ENCODE data around the gene CDC73. TPM values are rescaled to one million over a fixed set of nuclear protein-coding genes. Genes with fewer than 3 reads are reported as not detected.
"Not testable (repeated sequence)": the region's sequence is repeated elsewhere in the genome, so short reads cannot be mapped to it uniquely, and the experiment has no call there.

Gene CDC73
- total RNA-seq, 1 experiment from 2014 or later = 62.5 TPM

DNA sequence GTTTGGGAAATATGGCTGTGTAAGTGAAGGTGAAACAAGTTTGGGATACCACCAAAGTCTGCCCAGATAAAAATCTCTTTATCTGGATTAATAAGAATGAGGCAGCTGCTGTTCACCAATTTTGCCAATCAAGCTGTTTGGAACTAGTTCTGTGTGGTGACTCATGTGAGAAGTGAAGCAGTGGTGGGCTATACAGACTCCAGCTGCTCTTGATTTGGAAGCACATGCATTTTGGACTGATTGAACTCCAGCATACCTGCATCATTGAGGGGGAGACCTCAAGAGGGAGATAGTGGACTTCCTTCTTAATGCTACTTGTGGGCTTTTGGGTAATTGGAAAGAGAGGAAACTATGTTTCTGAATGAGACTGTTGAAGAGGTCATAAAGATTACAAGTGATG lies 163.8 kb downstream of the CDC73 start:
- Mint-ChIP-seq H3K9me3 (no peaks in the 10 kb centered on the region; a peak in 1 of 5 replicates), H3K27me3 (ENCODE audit: low read depth) (no peaks in the 10 kb centered on the region), H3K4me3 (no peak overlapping the region), H3K36me3 (ENCODE audit: insufficient read depth in 1 of 3, low read depth in 3 of 3) (peaks cover 0 to 5% (median 0%) of the 10 kb centered on the region in 3 experiments; a peak in 2 of 7 replicates), H3K27ac (no peak overlapping the region), H3K4me1 (peaks cover 0 to 9% of the 10 kb centered on the region in 2 experiments; a peak in 2 of 4 replicates)
- no peak overlapping the region for H3K14ac ChIP-seq (ENCODE audit: insufficient read depth, low read length)
- H3K27ac ChIP-seq (ENCODE audit: insufficient read length, low read depth, low read length) = no peak overlapping the region
- no peak overlapping the region for H2AFZ ChIP-seq (ENCODE audit: low read length)
- no peak overlapping the region for H3K18ac ChIP-seq (ENCODE audit: insufficient read length, low read depth, low read length)
- no peak overlapping the region for H3K56ac ChIP-seq (ENCODE audit: insufficient read length, low read depth, low read length)
- H3K27me3 ChIP-seq (ENCODE audit: insufficient read depth, low read length) = no peaks in the 10 kb centered on the region
- no peak overlapping the region for H2BK20ac ChIP-seq (ENCODE audit: low read depth, low read length, poor library complexity, severe bottlenecking)
- no peak overlapping the region for H3T11ph ChIP-seq (ENCODE audit: low read length)
- H3K4me2 ChIP-seq (ENCODE audit: insufficient read depth, insufficient read length, low read length) = no peak overlapping the region
- no peak overlapping the region for H2BK15ac ChIP-seq (ENCODE audit: low read depth, low read length)
- no peaks in the 10 kb centered on the region for H4K20me1 ChIP-seq (ENCODE audit: control insufficient read depth, insufficient read depth, insufficient read length)
- H3K23me2 ChIP-seq (ENCODE audit: insufficient read length, low read depth, low read length, poor library complexity, severe bottlenecking) = no peaks in the 10 kb centered on the region
- no peak overlapping the region for H2AK5ac ChIP-seq (ENCODE audit: insufficient read length, low read length)
- H3K79me1 ChIP-seq (ENCODE audit: insufficient read depth, low read depth, low read length, poor library complexity, severe bottlenecking) = no peaks in the 10 kb centered on the region
- no peak overlapping the region for H4K5ac ChIP-seq (ENCODE audit: insufficient read length, low read depth, low read length)
- H3K4me1 ChIP-seq (ENCODE audit: insufficient read depth, low read length) = peaks cover 3% of the 10 kb centered on the region; the same call in 1 of the 2 replicates
- H2BK12ac ChIP-seq (ENCODE audit: insufficient read length, low read depth, low read length) = no peak overlapping the region
- H3K9me3 ChIP-seq (ENCODE audit: control insufficient read depth, low read depth, low read length) = no peaks in the 10 kb centered on the region
- DNase-seq = no peak
- H2BK120ac ChIP-seq (ENCODE audit: low read depth, low read length, poor library complexity, severe bottlenecking) = no peak overlapping the region
- no peak for TF ChIP-seq CTCF (conservative IDR thresholded peaks at IDR 0.05)
- H2BK5ac ChIP-seq (ENCODE audit: insufficient read length, low read length) = no peak overlapping the region
- no peak overlapping the region for H4K8ac ChIP-seq (replicated peaks; ENCODE audit: insufficient read length, low read depth, low read length)
- no peak overlapping the region for H3K23ac ChIP-seq (ENCODE audit: insufficient read length, low read depth, low read length)
- no peak overlapping the region for H3K9ac ChIP-seq (ENCODE audit: extremely low read depth, insufficient read length, low read length)
- no peak overlapping the region for H4K91ac ChIP-seq (ENCODE audit: insufficient read length, low read depth, low read length)
- H3K79me2 ChIP-seq (ENCODE audit: insufficient read depth, low read length) = no peaks in the 10 kb centered on the region
- no peak overlapping the region for H3K4ac ChIP-seq (ENCODE audit: low read depth, low read length)

GRCh38 chr1:193288548-193289080 lies 166.8 kb downstream of the CDC73 start:
- H3K4me1 Mint-ChIP-seq; H3K27ac ChIP-seq (ENCODE audit: insufficient read length, low read depth, low read length); H3K4me2 ChIP-seq (ENCODE audit: insufficient read depth, insufficient read length, low read length); H4K20me1 ChIP-seq (ENCODE audit: control insufficient read depth, insufficient read depth, insufficient read length); H4K91ac ChIP-seq (ENCODE audit: insufficient read length, low read depth, low read length); H3T11ph ChIP-seq (ENCODE audit: low read length); H3K18ac ChIP-seq (ENCODE audit: insufficient read length, low read depth, low read length); DNase-seq; H2BK20ac ChIP-seq (ENCODE audit: low read depth, low read length, poor library complexity, severe bottlenecking); H4K5ac ChIP-seq (ENCODE audit: insufficient read length, low read depth, low read length); H2BK15ac ChIP-seq (ENCODE audit: low read depth, low read length); H3K27ac Mint-ChIP-seq; H2BK12ac ChIP-seq (ENCODE audit: insufficient read length, low read depth, low read length); H3K9ac ChIP-seq (ENCODE audit: extremely low read depth, insufficient read length, low read length); H4K8ac ChIP-seq (replicated peaks; ENCODE audit: insufficient read length, low read depth, low read length); H3K36me3 Mint-ChIP-seq (ENCODE audit: insufficient read depth in 1 of 3, low read depth in 3 of 3); H3K56ac ChIP-seq (ENCODE audit: insufficient read length, low read depth, low read length); H3K23me2 ChIP-seq (ENCODE audit: insufficient read length, low read depth, low read length, poor library complexity, severe bottlenecking); H2AK5ac ChIP-seq (ENCODE audit: insufficient read length, low read length); H3K79me1 ChIP-seq (ENCODE audit: insufficient read depth, low read depth, low read length, poor library complexity, severe bottlenecking); H3K27me3 ChIP-seq (ENCODE audit: insufficient read depth, low read length); H3K27me3 Mint-ChIP-seq (ENCODE audit: low read depth); H2BK120ac ChIP-seq (ENCODE audit: low read depth, low read length, poor library complexity, severe bottlenecking); H3K9me3 Mint-ChIP-seq; H2AFZ ChIP-seq (ENCODE audit: low read length); H3K4me3 Mint-ChIP-seq; H3K9me3 ChIP-seq (ENCODE audit: control insufficient read depth, low read depth, low read length); H2BK5ac ChIP-seq (ENCODE audit: insufficient read length, low read length); H3K4me1 ChIP-seq (ENCODE audit: insufficient read depth, low read length); H3K4ac ChIP-seq (ENCODE audit: low read depth, low read length); H3K79me2 ChIP-seq (ENCODE audit: insufficient read depth, low read length); H3K14ac ChIP-seq (ENCODE audit: insufficient read depth, low read length); H3K23ac ChIP-seq (ENCODE audit: insufficient read length, low read depth, low read length): not testable (repeated sequence)
- WGBS (ENCODE audit: extremely low coverage, insufficient read length, low lambda C conversion rate) = no CpG with 5 or more reads among the region's 2 CpGs

Data from H9 (cell line).